ENCODE results near the gene MTREX.

Gene MTREX

DNA sequence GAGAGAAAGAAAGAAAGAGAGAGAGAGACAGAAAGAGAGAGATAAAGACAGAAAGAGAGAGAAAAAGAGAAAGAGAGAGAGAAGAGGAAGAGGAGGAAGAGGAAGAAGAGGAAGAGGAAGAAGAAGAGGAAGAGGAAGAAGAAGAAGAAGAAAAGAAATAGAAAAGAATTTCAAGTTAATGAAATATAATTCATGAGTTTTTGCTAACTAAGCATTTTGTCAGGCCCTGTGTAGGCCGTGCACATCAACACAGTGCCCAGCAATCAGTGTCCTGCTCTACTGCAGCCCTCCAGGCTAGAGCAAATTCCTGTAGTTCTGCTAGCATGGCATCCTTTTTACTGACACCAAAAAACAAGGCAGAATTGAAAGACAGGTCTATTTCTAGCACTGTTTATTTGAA, 164.9 kb downstream of the MTREX start:
- no peak for DNase-seq (ENCODE audit: low read depth)
